ENCODE results near the gene CLASP1. TPM values are rescaled to one million over a fixed set of nuclear protein-coding genes. Genes with fewer than 3 reads are reported as not detected.

Gene CLASP1
- total RNA-seq, 1 experiment from 2014 or later, result 49.2 TPM

- ChIA-PET CTCF (no interaction called here), POLR2A (interaction anchor here (0.7 kb wide), 1 partner anchor 76 kb away, joined by 4 read pairs; no protein-coding TSS in a partner anchor)
- no peak overlapping the region for H3K4me3 ChIP-seq (ENCODE audit: low read depth in 2 of 2, low read length in 2 of 2)
- intact Hi-C loops (cut with micrococcal nuclease; ENCODE audit: unreplicated experiment), result no loop called here
- no peaks in the 10 kb centered on the region for H3K27me3 ChIP-seq (ENCODE audit: control insufficient read depth, insufficient read depth, low read length)
- no peak for DNase-seq (ENCODE audit: low read depth, low spot score)
- TF ChIP-seq POLR2AphosphoS5 (IDR thresholded peaks at IDR 0.05; ENCODE audit: low read depth, low read length) (no peak), TCF7L2 (IDR thresholded peaks at IDR 0.05; ENCODE audit: low read depth, low read length) (no peak), SIN3A (IDR thresholded peaks at IDR 0.05; ENCODE audit: borderline replicate concordance, insufficient read depth, low read depth, low read length) (no peak)
- TF ChIP-seq, protein P1, sequence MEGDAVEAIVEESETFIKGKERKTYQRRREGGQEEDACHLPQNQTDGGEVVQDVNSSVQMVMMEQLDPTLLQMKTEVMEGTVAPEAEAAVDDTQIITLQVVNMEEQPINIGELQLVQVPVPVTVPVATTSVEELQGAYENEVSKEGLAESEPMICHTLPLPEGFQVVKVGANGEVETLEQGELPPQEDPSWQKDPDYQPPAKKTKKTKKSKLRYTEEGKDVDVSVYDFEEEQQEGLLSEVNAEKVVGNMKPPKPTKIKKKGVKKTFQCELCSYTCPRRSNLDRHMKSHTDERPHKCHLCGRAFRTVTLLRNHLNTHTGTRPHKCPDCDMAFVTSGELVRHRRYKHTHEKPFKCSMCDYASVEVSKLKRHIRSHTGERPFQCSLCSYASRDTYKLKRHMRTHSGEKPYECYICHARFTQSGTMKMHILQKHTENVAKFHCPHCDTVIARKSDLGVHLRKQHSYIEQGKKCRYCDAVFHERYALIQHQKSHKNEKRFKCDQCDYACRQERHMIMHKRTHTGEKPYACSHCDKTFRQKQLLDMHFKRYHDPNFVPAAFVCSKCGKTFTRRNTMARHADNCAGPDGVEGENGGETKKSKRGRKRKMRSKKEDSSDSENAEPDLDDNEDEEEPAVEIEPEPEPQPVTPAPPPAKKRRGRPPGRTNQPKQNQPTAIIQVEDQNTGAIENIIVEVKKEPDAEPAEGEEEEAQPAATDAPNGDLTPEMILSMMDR (IDR thresholded peaks at IDR 0.05), result no peak
- TF ChIP-seq, protein P2, sequence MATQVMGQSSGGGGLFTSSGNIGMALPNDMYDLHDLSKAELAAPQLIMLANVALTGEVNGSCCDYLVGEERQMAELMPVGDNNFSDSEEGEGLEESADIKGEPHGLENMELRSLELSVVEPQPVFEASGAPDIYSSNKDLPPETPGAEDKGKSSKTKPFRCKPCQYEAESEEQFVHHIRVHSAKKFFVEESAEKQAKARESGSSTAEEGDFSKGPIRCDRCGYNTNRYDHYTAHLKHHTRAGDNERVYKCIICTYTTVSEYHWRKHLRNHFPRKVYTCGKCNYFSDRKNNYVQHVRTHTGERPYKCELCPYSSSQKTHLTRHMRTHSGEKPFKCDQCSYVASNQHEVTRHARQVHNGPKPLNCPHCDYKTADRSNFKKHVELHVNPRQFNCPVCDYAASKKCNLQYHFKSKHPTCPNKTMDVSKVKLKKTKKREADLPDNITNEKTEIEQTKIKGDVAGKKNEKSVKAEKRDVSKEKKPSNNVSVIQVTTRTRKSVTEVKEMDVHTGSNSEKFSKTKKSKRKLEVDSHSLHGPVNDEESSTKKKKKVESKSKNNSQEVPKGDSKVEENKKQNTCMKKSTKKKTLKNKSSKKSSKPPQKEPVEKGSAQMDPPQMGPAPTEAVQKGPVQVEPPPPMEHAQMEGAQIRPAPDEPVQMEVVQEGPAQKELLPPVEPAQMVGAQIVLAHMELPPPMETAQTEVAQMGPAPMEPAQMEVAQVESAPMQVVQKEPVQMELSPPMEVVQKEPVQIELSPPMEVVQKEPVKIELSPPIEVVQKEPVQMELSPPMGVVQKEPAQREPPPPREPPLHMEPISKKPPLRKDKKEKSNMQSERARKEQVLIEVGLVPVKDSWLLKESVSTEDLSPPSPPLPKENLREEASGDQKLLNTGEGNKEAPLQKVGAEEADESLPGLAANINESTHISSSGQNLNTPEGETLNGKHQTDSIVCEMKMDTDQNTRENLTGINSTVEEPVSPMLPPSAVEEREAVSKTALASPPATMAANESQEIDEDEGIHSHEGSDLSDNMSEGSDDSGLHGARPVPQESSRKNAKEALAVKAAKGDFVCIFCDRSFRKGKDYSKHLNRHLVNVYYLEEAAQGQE (IDR thresholded peaks at IDR 0.05; ENCODE audit: insufficient read depth in 1 of 2, low read depth in 2 of 2, low read length in 1 of 2), result no peak
- BruUV-seq (replicated peaks), result no TSS peak
- ATAC-seq, result no peak
- no peaks in the 10 kb centered on the region for H3K4me1 ChIP-seq (ENCODE audit: control insufficient read depth, insufficient read depth, low read length)
- H3K27ac ChIP-seq (ENCODE audit: low read length), result no peak overlapping the region
- no peaks in the 10 kb centered on the region for H3K9me3 ChIP-seq (ENCODE audit: control insufficient read depth, insufficient read depth, low read depth, low read length)
- in situ Hi-C loops (cut with HindIII; ENCODE audit: low pct_unique_long_range_greater_than_20kb, low sequenced_read_pairs), result no loop called here
- no peaks in the 10 kb centered on the region for H3K36me3 ChIP-seq (ENCODE audit: control insufficient read depth, insufficient read depth, low read length)
Observed at GRCh38 chr2:121547646-121548045, 101.6 kb downstream of the CLASP1 start.

DNA sequence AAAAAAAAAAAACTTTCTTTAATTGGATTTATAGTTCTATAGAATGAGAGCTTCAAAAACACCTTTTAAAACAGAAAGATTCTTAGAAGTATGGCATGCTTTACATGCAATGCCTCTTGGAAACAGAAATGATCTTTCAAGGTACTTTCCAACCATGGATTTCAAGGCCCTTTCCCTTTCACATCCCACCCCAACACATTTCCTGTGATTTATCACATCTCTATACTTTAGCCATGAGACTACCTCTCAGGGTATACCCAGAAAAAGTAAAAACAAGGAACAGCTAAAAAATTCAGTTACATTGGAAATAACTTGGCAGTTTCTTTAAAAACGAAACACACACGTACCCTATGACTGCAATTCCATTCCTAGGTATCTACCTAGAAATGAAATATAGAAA, 103.3 kb downstream of the CLASP1 start:
- ChIA-PET POLR2A (no interaction called here), CTCF (no interaction called here)
- no peak overlapping the region for H3K4me3 ChIP-seq (ENCODE audit: low read depth in 2 of 2, low read length in 2 of 2)
- H3K27me3 ChIP-seq (ENCODE audit: control insufficient read depth, insufficient read depth, low read length), result no peaks in the 10 kb centered on the region
- H3K27ac ChIP-seq (ENCODE audit: low read length), result no peak overlapping the region
- H3K9me3 ChIP-seq (ENCODE audit: control insufficient read depth, insufficient read depth, low read depth, low read length), result no peaks in the 10 kb centered on the region
- TF ChIP-seq TCF7L2 (IDR thresholded peaks at IDR 0.05; ENCODE audit: low read depth, low read length) (no peak), POLR2AphosphoS5 (IDR thresholded peaks at IDR 0.05; ENCODE audit: low read depth, low read length) (no peak), SIN3A (IDR thresholded peaks at IDR 0.05; ENCODE audit: borderline replicate concordance, insufficient read depth, low read depth, low read length) (no peak)
- TF ChIP-seq, protein P1 (IDR thresholded peaks at IDR 0.05), result no peak
- TF ChIP-seq, protein P2 (IDR thresholded peaks at IDR 0.05; ENCODE audit: insufficient read depth in 1 of 2, low read depth in 2 of 2, low read length in 1 of 2), result no peak
- ATAC-seq (no peak), DNase-seq (ENCODE audit: low read depth, low spot score) (no peak)
- no TSS peak for BruUV-seq (replicated peaks)
- intact Hi-C loops (cut with micrococcal nuclease; ENCODE audit: unreplicated experiment), result no loop called here
- H3K36me3 ChIP-seq (ENCODE audit: control insufficient read depth, insufficient read depth, low read length), result no peaks in the 10 kb centered on the region
- H3K4me1 ChIP-seq (ENCODE audit: control insufficient read depth, insufficient read depth, low read length), result peaks cover 4% of the 10 kb centered on the region; the same call in 1 of the 2 replicates
- in situ Hi-C loops (cut with HindIII; ENCODE audit: low pct_unique_long_range_greater_than_20kb, low sequenced_read_pairs), result no loop called here
